Measurements from ENCODE around the gene GOLGA8A.

- no peak for TF ChIP-seq CTCF (IDR thresholded peaks at IDR 0.05)
- TF ChIP-seq POLR2A (IDR thresholded peaks at IDR 0.05), result no peak
Measured at GRCh38 chr15:34470091-34470490, 32.5 kb upstream of the GOLGA8A start.

Data from body of pancreas (tissue), 4 donors.